Spleen (tissue), 11 donors: Measurements from ENCODE around the gene NPIPA1. TPM values are rescaled to one million over a fixed set of nuclear protein-coding genes. Genes with fewer than 3 reads are reported as not detected.

Experiments
- DNase-seq: peaks from one replicate; pipeline ENCODE4 v3.0.0-alpha.2; 2020
- H3K27ac ChIP-seq, 8 donors: fragments of 200-600 bp; sonication (generic) in 7 of 8; 1 replicate in 4 of 8; 2 replicates in 4 of 8; pipeline versions ENCODE4 v1.5.0 to v1.8.0; 2016 to 2021; ENCODE audit warnings: inconsistent platforms in 4 of 8, mild to moderate bottlenecking in 4 of 8, moderate library complexity in 1 of 8
- H3K27me3 ChIP-seq, 7 donors: fragments of 200-600 bp; sonication (generic) in 6 of 7; replicated peaks in 1 of 7; 1 replicate in 4 of 7; 2 replicates in 3 of 7; pipeline versions ENCODE4 v1.5.0 to v1.8.0; 2016 to 2021; ENCODE audit warnings: inconsistent platforms in 3 of 7, mild to moderate bottlenecking in 1 of 7
- H3K36me3 ChIP-seq, 6 donors: fragments of 200-600 bp; sonication (generic) in 5 of 6; 1 replicate in 4 of 6; 2 replicates in 2 of 6; pipeline versions ENCODE4 v1.5.0 to v1.8.0; 2016 to 2021; ENCODE audit warnings: inconsistent platforms in 2 of 6
- H3K4me1 ChIP-seq, 6 donors: fragments of 200-600 bp; sonication (generic) in 5 of 6; 1 replicate in 3 of 6; 2 replicates in 3 of 6; pipeline versions ENCODE4 v1.5.0 to v1.8.0; 2016 to 2021; ENCODE audit warnings: inconsistent platforms in 3 of 6
- H3K4me3 ChIP-seq, 8 donors: fragments of 200-600 bp; sonication (generic) in 7 of 8; 1 replicate in 4 of 8; 2 replicates in 4 of 8; pipeline versions ENCODE4 v1.5.0 to v1.8.0; 2016 to 2021; ENCODE audit warnings: inconsistent platforms in 4 of 8, mild to moderate bottlenecking in 4 of 8, moderate library complexity in 2 of 8
- H3K9me3 ChIP-seq, 8 donors: fragments of 200-600 bp; sonication (generic) in 7 of 8; 1 replicate in 4 of 8; 2 replicates in 4 of 8; pipeline versions ENCODE4 v1.5.0 to v1.8.0; 2016 to 2021; ENCODE audit warnings: inconsistent platforms in 4 of 8
- CTCF ChIP-seq, 11 experiments: fragments of 200-600 bp in 7 of 11; fragments of 450-650 bp in 4 of 11; sonication (generic) in 4 of 11; IDR thresholded peaks in 8 of 11; conservative IDR thresholded peaks in 3 of 11; 1 replicate in 7 of 11; 2 replicates in 4 of 11; pipeline versions ENCODE4 v1.4.0 to v1.8.0; 2016 to 2021; ENCODE audit warnings: antibody characterized with exemption in 11 of 11, inconsistent platforms in 4 of 11, mild to moderate bottlenecking in 1 of 11
- POLR2A ChIP-seq, 3 donors: fragments of 450-650 bp; IDR thresholded peaks; one replicate each; pipeline ENCODE4 v1.5.1; 2017; ENCODE audit warnings: antibody characterized with exemption in 3 of 3, mild to moderate bottlenecking in 1 of 3
- POLR2AphosphoS5 ChIP-seq, 3 donors: sonication (generic); formaldehyde crosslinking; IDR thresholded peaks; one replicate each; pipeline ENCODE4 v1.5.1; 2017; ENCODE audit warnings: antibody characterized with exemption in 3 of 3
- WGBS, 5 donors: extraction: QIAGEN DNeasy Blood & Tissue Kit in 3 of 5; methylation state at CpG; one replicate each; pipeline versions ENCODE4 v1.1.5 to v1.1.7; 2013 to 2018; 5-methylcytosine and 5-hydroxymethylcytosine counted together
- intact Hi-C: fragments of 100-400 bp; cut with DNase I; formaldehyde crosslinking; loops from one replicate; pipeline ENCODE4 v1.15.0; 2023; ENCODE audit warnings: low total_unique reads
- polyA plus RNA-seq, 3 donors: library from polyadenylated mRNA; stranded (reverse); fragments of 200-250 nt; gene quantifications; one replicate each; pipeline ENCODE4 v1.2.1, GENCODE V29; 2013
- total RNA-seq, 7 donors: library from RNA; depleted of rRNA in 3 of 7; stranded (reverse); fragments of >200 nt in 3 of 7; fragmentation: NEBNext Ultra II Directional in 4 of 7; extraction: Animal tissue kit (Norgen Biotek cat#: 25700) in 4 of 7; gene quantifications; one replicate each; pipeline versions ENCODE4 v1.1.0 to v1.2.1, GENCODE V29; 2016 to 2021
- donor health status: healthy with polysubstance abuse.
- donor health status: DM: no; HTN: no; CAD: no; lungs with moderate emphysema.
- donor health status: DM: no; HTN: no; CAD: no.
- donor health status: Bipolar disorder and iron deficiency.
- donor health status: healthy.
- donor health status: DM: no; HTN: no; CAD: no.
- donor health status: DM: yes; HTN: yes; CAD: no.

NPIPA1 gene
- total and polyA plus RNA-seq, 10 donors, result 56.4 to 119 (median 70.7) TPM

- no peaks in the 10 kb centered on the region for H3K36me3 ChIP-seq
- no peak for TF ChIP-seq POLR2A (IDR thresholded peaks at IDR 0.05)
- no peak for TF ChIP-seq CTCF (IDR thresholded peaks at IDR 0.05 in 8 of 11, conservative IDR thresholded peaks at IDR 0.05 in 3 of 11)
- no peak for TF ChIP-seq POLR2AphosphoS5 (IDR thresholded peaks at IDR 0.05)
- no peaks in the 10 kb centered on the region for H3K27me3 ChIP-seq
- no peak overlapping the region for H3K27ac ChIP-seq
- 94 to 96% (median 95%) methylated on average over 23 to 28 of the region's 28 CpGs for WGBS, 5 donors
- peak; percentile 76 for DNase-seq
- intact Hi-C loops, result no loop called here
- no peaks in the 10 kb centered on the region for H3K4me1 ChIP-seq
- H3K9me3 ChIP-seq, result no peaks in the 10 kb centered on the region
- H3K4me3 ChIP-seq, result no peak overlapping the region
These were observed 20.5 kb downstream of the NPIPA1 start for GRCh38 chr16:14957576-14958322.

GRCh38 chr16:14958323-14958600 lies 21.0 kb downstream of the NPIPA1 start:
- TF ChIP-seq CTCF (IDR thresholded peaks at IDR 0.05 in 8 of 11, conservative IDR thresholded peaks at IDR 0.05 in 3 of 11) (no peak), POLR2AphosphoS5 (IDR thresholded peaks at IDR 0.05) (no peak)
- WGBS, 5 donors, result 71 to 87% (median 79%) methylated on average over 4 of the region's 4 CpGs
- DNase-seq, result no peak

GRCh38 chr16:14958970-14959369 lies 21.7 kb downstream of the NPIPA1 start:
- Histone ChIP-seq H3K27me3 (no peaks in the 10 kb centered on the region), H3K9me3 (peaks cover 0 to 6% (median 0%) of the 10 kb centered on the region in 8 donors), H3K4me1 (no peaks in the 10 kb centered on the region), H3K27ac (no peak overlapping the region), H3K36me3 (no peaks in the 10 kb centered on the region), H3K4me3 (no peak overlapping the region)
- TF ChIP-seq POLR2AphosphoS5 (IDR thresholded peaks at IDR 0.05), result no peak
- TF ChIP-seq CTCF (IDR thresholded peaks at IDR 0.05 in 8 of 11, conservative IDR thresholded peaks at IDR 0.05 in 3 of 11), result no peak
- no peak for TF ChIP-seq POLR2A (IDR thresholded peaks at IDR 0.05)
- WGBS, 5 donors, result 89 to 93% (median 90%) methylated on average over 7 of the region's 7 CpGs
- intact Hi-C loops, result no loop called here
- DNase-seq, result no peak

More at GRCh38 chr16:14958323-14958600, 21.0 kb downstream of the NPIPA1 start:
- H3K9me3 ChIP-seq, result peaks cover 0 to 1% (median 0%) of the 10 kb centered on the region in 8 donors
- no peaks in the 10 kb centered on the region for H3K4me1 ChIP-seq
- no peaks in the 10 kb centered on the region for H3K27me3 ChIP-seq
- no peak overlapping the region for H3K4me3 ChIP-seq
- intact Hi-C loops, result no loop called here
- H3K36me3 ChIP-seq, result no peaks in the 10 kb centered on the region
- no peak overlapping the region for H3K27ac ChIP-seq

GRCh38 chr16:14961405-14962186 lies 24.4 kb downstream of the NPIPA1 start:
- Histone ChIP-seq H3K27ac (no peak overlapping the region), H3K9me3 (peaks cover 0 to 6% (median 0%) of the 10 kb centered on the region in 8 donors), H3K36me3 (no peaks in the 10 kb centered on the region), H3K4me3 (no peak overlapping the region), H3K27me3 (peaks cover 0 to 6% (median 0%) of the 10 kb centered on the region in 7 donors), H3K4me1 (no peaks in the 10 kb centered on the region)
- intact Hi-C loops, result no loop called here
- TF ChIP-seq POLR2AphosphoS5 (IDR thresholded peaks at IDR 0.05) (no peak), CTCF (IDR thresholded peaks at IDR 0.05 in 8 of 11, conservative IDR thresholded peaks at IDR 0.05 in 3 of 11) (no peak), POLR2A (IDR thresholded peaks at IDR 0.05) (no peak)
- WGBS, 5 donors, result 87 to 96% (median 92%) methylated on average over 11 of the region's 11 CpGs
- DNase-seq, result no peak
